Nephron (organoid): Measurements from ENCODE around the gene KCNN3.

Source experiments
- H3K27ac Mint-ChIP-seq, 3 experiments: 2 replicates each; pipeline ENCODE4 v1.8.0; 2020; ENCODE audit warnings: mixed read lengths in 3 of 3, mild to moderate bottlenecking in 2 of 3, moderate library complexity in 1 of 3
- H3K27me3 Mint-ChIP-seq: 2 replicates; pipeline ENCODE4 v1.8.0; 2021; ENCODE audit warnings: low read depth, mild to moderate bottlenecking, moderate library complexity, mixed read lengths
- H3K36me3 Mint-ChIP-seq: 2 replicates; pipeline ENCODE4 v1.8.0; 2020; ENCODE audit warnings: low read depth, mixed read lengths
- H3K4me1 Mint-ChIP-seq: 2 replicates; pipeline ENCODE4 v1.8.0; 2020; ENCODE audit warnings: mixed read lengths
- H3K4me3 Mint-ChIP-seq, 3 experiments: 2 replicates each; pipeline ENCODE4 v1.8.0; 2020; ENCODE audit warnings: mild to moderate bottlenecking in 3 of 3, mixed read lengths in 3 of 3, moderate library complexity in 2 of 3
- H3K9me3 Mint-ChIP-seq: 2 replicates; pipeline ENCODE4 v1.8.0; 2020; ENCODE audit warnings: mixed read lengths
- TF ChIP-seq, protein P1 (sequence below), 3 experiments: fragments of 200-600 bp; sonication (generic); IDR thresholded peaks; one replicate each; pipeline ENCODE4 v1.5.0; 2021; ENCODE audit warnings: antibody characterized with exemption in 3 of 3; ENCODE audit not compliant: unreplicated experiment in 3 of 3

KCNN3 gene

DNA sequence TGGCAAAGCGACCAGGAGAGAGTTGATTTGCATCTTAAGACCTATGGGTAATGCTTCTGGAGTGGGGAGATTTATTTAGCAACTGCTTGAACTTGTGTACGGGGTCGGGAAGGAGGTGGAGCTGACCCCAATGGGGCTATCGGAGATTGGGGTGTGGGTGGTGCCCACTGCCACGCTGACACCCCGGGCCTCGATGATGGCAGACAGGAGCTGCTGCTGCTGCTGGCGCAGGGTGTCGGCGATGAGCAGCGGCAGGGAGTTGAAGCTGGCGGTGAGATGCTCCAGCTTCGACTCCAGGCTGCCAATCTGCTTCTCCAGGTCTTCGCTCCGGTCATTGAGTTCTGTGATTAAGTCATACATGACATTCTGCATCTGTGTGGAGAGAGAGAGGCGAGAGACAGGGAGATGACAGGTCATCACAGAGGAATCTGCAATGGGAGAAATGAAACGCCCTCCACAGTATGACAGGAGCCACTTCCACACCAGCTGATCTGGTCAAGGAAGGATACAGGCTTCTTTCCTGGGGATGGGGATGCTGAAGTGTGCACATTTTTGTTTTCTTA is 162.1 kb downstream of the KCNN3 start:
- TF ChIP-seq, protein P1, sequence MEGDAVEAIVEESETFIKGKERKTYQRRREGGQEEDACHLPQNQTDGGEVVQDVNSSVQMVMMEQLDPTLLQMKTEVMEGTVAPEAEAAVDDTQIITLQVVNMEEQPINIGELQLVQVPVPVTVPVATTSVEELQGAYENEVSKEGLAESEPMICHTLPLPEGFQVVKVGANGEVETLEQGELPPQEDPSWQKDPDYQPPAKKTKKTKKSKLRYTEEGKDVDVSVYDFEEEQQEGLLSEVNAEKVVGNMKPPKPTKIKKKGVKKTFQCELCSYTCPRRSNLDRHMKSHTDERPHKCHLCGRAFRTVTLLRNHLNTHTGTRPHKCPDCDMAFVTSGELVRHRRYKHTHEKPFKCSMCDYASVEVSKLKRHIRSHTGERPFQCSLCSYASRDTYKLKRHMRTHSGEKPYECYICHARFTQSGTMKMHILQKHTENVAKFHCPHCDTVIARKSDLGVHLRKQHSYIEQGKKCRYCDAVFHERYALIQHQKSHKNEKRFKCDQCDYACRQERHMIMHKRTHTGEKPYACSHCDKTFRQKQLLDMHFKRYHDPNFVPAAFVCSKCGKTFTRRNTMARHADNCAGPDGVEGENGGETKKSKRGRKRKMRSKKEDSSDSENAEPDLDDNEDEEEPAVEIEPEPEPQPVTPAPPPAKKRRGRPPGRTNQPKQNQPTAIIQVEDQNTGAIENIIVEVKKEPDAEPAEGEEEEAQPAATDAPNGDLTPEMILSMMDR (IDR thresholded peaks at IDR 0.05; ENCODE audit: unreplicated experiment in 3 of 3) = no peak
- H3K27me3 Mint-ChIP-seq = peaks cover 11% of the 10 kb centered on the region
- no peak overlapping the region for H3K4me3 Mint-ChIP-seq
- H3K9me3 Mint-ChIP-seq = no peaks in the 10 kb centered on the region
- no peak overlapping the region for H3K27ac Mint-ChIP-seq
- H3K4me1 Mint-ChIP-seq = no peaks in the 10 kb centered on the region
- peaks cover 1% of the 10 kb centered on the region for H3K36me3 Mint-ChIP-seq

DNA sequence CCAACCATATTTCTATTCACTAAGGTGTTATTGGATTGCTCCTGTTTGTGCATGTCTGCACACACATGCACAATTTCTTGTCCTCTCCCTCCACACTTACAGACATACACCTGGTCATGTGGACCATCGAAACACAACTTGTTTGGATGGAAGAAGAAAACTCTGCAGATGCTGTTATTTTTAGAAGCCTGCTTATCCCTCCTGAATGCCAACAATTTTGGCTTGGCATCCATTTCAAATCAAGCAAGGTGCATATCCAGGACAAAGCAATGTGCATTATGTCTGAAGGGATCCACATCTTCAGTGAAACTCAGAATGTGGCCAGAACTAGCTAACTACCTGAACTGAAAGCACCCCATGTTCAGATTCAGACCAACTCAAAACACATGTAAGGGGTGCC is 163.2 kb downstream of the KCNN3 start:
- H3K27ac Mint-ChIP-seq = no peak overlapping the region
- H3K9me3 Mint-ChIP-seq = no peaks in the 10 kb centered on the region
- no peaks in the 10 kb centered on the region for H3K4me1 Mint-ChIP-seq
- H3K36me3 Mint-ChIP-seq = no peaks in the 10 kb centered on the region
- peaks cover 11% of the 10 kb centered on the region for H3K27me3 Mint-ChIP-seq
- TF ChIP-seq, protein P1 (IDR thresholded peaks at IDR 0.05; ENCODE audit: unreplicated experiment in 3 of 3) = no peak
- H3K4me3 Mint-ChIP-seq = no peak overlapping the region

GRCh38 chr1:154705544-154705943 is 164.5 kb downstream of the KCNN3 start:
- H3K27ac Mint-ChIP-seq = no peak overlapping the region
- H3K27me3 Mint-ChIP-seq = peaks cover 11% of the 10 kb centered on the region
- H3K4me3 Mint-ChIP-seq = no peak overlapping the region
- H3K9me3 Mint-ChIP-seq = no peaks in the 10 kb centered on the region
- TF ChIP-seq, protein P1 (IDR thresholded peaks at IDR 0.05; ENCODE audit: unreplicated experiment in 3 of 3) = no peak
- H3K4me1 Mint-ChIP-seq = no peaks in the 10 kb centered on the region
- no peaks in the 10 kb centered on the region for H3K36me3 Mint-ChIP-seq

- Mint-ChIP-seq H3K27ac (no peak overlapping the region), H3K4me1 (no peaks in the 10 kb centered on the region), H3K36me3 (no peaks in the 10 kb centered on the region), H3K27me3 (peaks cover 11% of the 10 kb centered on the region), H3K4me3 (no peak overlapping the region), H3K9me3 (no peaks in the 10 kb centered on the region)
- TF ChIP-seq, protein P1 (IDR thresholded peaks at IDR 0.05; ENCODE audit: unreplicated experiment in 3 of 3) = no peak
These were observed 166.9 kb downstream of the KCNN3 start for GRCh38 chr1:154703170-154703569.

DNA sequence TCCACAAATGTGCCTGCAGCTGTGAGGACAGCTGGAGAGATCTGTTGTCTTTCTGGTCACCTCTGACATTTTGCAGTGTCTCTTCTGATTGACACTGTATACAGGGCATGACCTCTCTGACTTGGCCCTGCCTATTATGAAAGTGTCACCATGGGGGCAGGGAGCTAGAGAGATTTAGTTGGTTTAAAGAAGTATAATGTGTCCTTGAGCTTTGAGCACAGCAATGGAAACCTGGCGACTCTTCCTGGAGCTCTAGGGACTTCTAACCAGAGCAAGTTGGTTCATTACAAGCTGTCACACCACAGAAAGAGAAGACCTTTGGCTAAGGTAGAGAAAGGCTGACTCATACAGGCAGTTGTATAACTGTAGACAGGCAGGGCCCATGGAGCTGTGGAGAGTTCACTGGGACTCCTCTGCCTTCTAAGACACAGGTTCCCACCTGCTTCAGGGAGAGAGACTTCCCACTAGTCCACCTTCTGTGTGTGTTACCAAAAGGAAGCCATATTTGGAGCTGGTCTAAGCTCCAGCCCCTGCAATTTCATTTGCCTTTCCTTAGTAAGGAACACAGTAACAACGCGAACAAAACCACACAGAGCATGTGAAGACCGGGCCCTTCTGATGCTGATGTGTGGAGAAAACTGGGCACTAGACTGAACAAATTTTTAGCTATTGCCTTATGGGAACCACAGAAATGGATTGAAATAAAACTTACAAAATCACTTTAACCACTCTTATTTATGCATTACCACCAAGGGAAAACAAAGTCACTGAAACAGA is 171.6 kb downstream of the KCNN3 start:
- peaks cover 12% of the 10 kb centered on the region for H3K27me3 Mint-ChIP-seq
- no peak overlapping the region for H3K4me3 Mint-ChIP-seq
- no peak overlapping the region for H3K27ac Mint-ChIP-seq
- peaks cover 6% of the 10 kb centered on the region for H3K4me1 Mint-ChIP-seq
- H3K9me3 Mint-ChIP-seq = no peaks in the 10 kb centered on the region
- H3K36me3 Mint-ChIP-seq = no peaks in the 10 kb centered on the region
- TF ChIP-seq, protein P1 (IDR thresholded peaks at IDR 0.05; ENCODE audit: unreplicated experiment in 3 of 3) = no peak

DNA sequence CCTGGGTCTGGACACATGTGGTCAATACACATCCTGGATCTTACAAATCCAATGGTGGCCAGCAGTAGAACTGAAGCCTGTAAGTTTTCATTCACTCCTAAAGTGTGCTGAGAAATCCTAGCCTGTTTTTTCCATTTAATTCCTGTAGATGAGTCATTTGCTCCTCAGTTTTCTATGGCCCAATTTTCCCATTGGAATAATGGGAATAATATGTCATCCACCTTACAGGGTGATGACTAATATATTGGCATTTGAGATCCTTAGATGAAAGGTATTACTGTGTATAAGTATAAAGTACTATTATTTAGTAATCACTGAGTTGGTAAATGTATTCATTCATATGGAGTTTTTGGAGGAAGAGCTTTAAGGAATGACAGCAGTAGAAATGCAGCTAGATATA is 172.4 kb downstream of the KCNN3 start:
- Mint-ChIP-seq H3K36me3 (no peaks in the 10 kb centered on the region), H3K27me3 (peaks cover 8% of the 10 kb centered on the region), H3K27ac (no peak overlapping the region), H3K9me3 (no peaks in the 10 kb centered on the region), H3K4me3 (no peak overlapping the region), H3K4me1 (peaks cover 6% of the 10 kb centered on the region)
- TF ChIP-seq, protein P1 (IDR thresholded peaks at IDR 0.05; ENCODE audit: unreplicated experiment in 3 of 3) = no peak
